PC-3 (cell line): ENCODE measurements around the gene N4BP2L1.

ENCODE experiments used
- CTCF ChIP-seq: fragments of 300-600 bp; sonication (generic); conservative IDR thresholded peaks from 2 replicates; pipeline ENCODE4 v1.5.1; 2017; ENCODE audit warnings: antibody characterized with exemption, low read depth, mild to moderate bottlenecking, low read length
- EZH2 ChIP-seq: fragments of 300-600 bp; sonication (generic); IDR thresholded peaks from one replicate; pipeline ENCODE4 v1.6.1; 2017; ENCODE audit warnings: antibody characterized with exemption, mild to moderate bottlenecking, low read length; ENCODE audit not compliant: unreplicated experiment

DNA sequence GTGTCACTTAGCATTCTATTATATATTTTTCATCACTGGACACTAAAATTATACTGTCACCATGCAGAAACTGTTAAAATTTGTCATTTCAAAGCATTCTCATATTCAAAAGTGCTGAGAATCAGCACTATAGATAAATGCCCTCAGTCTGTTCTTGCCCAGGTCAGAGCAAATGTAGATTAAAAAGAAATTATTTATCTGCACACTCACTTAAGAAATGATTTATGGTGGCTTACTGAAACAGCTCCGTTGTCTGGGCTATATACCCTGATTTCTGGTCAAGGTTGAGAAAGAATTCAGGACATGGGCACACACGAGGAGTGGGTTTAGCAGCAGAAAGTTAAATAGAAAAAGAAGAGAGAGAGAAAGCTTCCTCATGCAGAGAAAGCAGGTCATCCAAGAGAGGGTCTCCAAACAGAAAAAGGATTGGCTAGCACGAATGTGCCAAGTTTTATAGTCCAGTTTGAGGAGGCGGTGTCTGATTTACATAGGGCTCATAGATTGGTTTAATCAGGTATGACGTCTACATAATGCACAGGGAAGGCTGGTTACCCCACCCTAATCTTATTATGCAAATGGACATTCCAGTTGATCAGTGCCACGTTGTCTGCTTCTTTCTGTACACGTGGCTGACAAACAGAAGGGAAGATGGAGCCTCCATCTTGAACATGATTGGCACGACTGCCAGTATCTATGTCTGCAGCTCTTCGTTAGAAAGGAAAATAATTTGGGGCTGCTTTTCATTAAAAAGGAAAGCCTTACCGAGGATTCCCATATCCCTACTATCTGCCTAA lies 47.3 kb upstream of the N4BP2L1 start:
- no peak for TF ChIP-seq CTCF
- no peak for TF ChIP-seq EZH2
